ENCODE data around the gene PAQR5. TPM values are rescaled to one million over a fixed set of nuclear protein-coding genes. Genes with fewer than 3 reads are reported as not detected.
A peak's percentile ranks its signal among the peaks of the same experiment; 100 is the strongest.

The PAQR5 gene
- total RNA-seq, 1 donor from 2014 or later = not detected

GRCh38 chr15:69414701-69415167 lies 116.0 kb downstream of the PAQR5 start:
- peaks cover 48% of the 10 kb centered on the region for H3K4me1 Mint-ChIP-seq (ENCODE audit: low read depth)
- peak overlapping the region; percentile 53 for H3K27ac Mint-ChIP-seq
- no peaks in the 10 kb centered on the region for H3K9me3 Mint-ChIP-seq
- peak overlapping the region; percentile 87 for H3K4me3 Mint-ChIP-seq
- intact Hi-C loops (cut with micrococcal nuclease) = loop anchor here (1.0 to 10.0 kb wide), 10 partner anchors 29 to 1360 kb away; partner anchors contain the start of genes ANP32A, GLCE, PIAS1 and RPLP1
- peak; percentile 22 for DNase-seq (ENCODE audit: low spot score)
- peaks cover 2% of the 10 kb centered on the region for H3K27me3 Mint-ChIP-seq (ENCODE audit: insufficient read depth)
- peaks cover 20% of the 10 kb centered on the region for H3K36me3 Mint-ChIP-seq (ENCODE audit: low read depth)

- Mint-ChIP-seq H3K36me3 (ENCODE audit: low read depth) (peaks cover 20% of the 10 kb centered on the region), H3K4me1 (ENCODE audit: low read depth) (peaks cover 51% of the 10 kb centered on the region), H3K27ac (peak overlapping the region; percentile 64), H3K4me3 (peak overlapping the region; percentile 87), H3K9me3 (no peaks in the 10 kb centered on the region), H3K27me3 (ENCODE audit: insufficient read depth) (peaks cover 2% of the 10 kb centered on the region)
- intact Hi-C loops (cut with micrococcal nuclease) = loop anchor here (2.0 to 10.0 kb wide), 4 partner anchors 47 to 1361 kb away; partner anchors contain the start of genes ANP32A and PIAS1
- no peak for DNase-seq (ENCODE audit: low spot score)
These were observed 116.7 kb downstream of the PAQR5 start for GRCh38 chr15:69415381-69415780.

- H3K27ac Mint-ChIP-seq = no peak overlapping the region
- peaks cover 33% of the 10 kb centered on the region for H3K36me3 Mint-ChIP-seq (ENCODE audit: low read depth)
- no peak for DNase-seq (ENCODE audit: low spot score)
- no peak overlapping the region for H3K4me3 Mint-ChIP-seq
- intact Hi-C loops (cut with micrococcal nuclease) = loop anchor here (10.0 kb wide), 1 partner anchor 1363 kb away; the partner anchor contains the start of gene PIAS1
- peaks cover 56% of the 10 kb centered on the region for H3K4me1 Mint-ChIP-seq (ENCODE audit: low read depth)
- peaks cover 2% of the 10 kb centered on the region for H3K27me3 Mint-ChIP-seq (ENCODE audit: insufficient read depth)
- no peaks in the 10 kb centered on the region for H3K9me3 Mint-ChIP-seq
These were observed 118.9 kb downstream of the PAQR5 start for GRCh38 chr15:69417581-69417980.

GRCh38 chr15:69421498-69421897 lies 122.8 kb downstream of the PAQR5 start:
- no peak for DNase-seq (ENCODE audit: low spot score)
- Mint-ChIP-seq H3K27me3 (ENCODE audit: insufficient read depth) (no peaks in the 10 kb centered on the region), H3K4me1 (ENCODE audit: low read depth) (peaks cover 32% of the 10 kb centered on the region), H3K27ac (no peak overlapping the region), H3K36me3 (ENCODE audit: low read depth) (peaks cover 44% of the 10 kb centered on the region), H3K9me3 (no peaks in the 10 kb centered on the region), H3K4me3 (no peak overlapping the region)
- intact Hi-C loops (cut with micrococcal nuclease) = no loop called here

DNA sequence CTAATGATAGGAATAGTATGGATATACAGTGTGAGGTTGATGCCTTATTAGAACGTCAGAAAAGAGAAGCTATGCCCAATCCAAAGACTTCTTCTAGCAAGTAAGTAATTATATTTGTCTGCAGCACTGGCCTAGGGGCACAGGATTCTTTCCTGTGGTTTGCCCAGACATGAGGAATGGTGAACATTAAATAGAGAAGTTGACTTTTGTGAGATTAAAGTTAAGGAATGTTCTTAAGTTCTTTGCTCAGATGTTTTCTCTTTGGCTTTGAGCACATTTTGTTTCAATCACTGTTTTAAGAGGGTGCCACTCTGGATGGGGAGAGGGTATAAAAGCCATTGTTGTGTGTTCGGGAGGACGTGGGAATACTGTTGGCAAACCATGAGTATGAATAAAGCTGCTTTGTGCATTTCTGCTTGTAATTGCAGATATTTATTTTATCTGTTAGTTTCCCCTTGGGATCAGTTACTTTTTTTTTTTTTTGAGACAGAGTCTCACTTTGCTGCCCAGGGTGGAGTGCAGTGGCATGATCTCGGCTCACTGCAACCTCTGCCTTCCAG lies 123.7 kb downstream of the PAQR5 start:
- H3K36me3 Mint-ChIP-seq (ENCODE audit: low read depth) = peaks cover 44% of the 10 kb centered on the region
- no peaks in the 10 kb centered on the region for H3K9me3 Mint-ChIP-seq
- no peak for DNase-seq (ENCODE audit: low spot score)
- peaks cover 29% of the 10 kb centered on the region for H3K4me1 Mint-ChIP-seq (ENCODE audit: low read depth)
- H3K27ac Mint-ChIP-seq = no peak overlapping the region
- intact Hi-C loops (cut with micrococcal nuclease) = no loop called here
- H3K4me3 Mint-ChIP-seq = no peak overlapping the region
- H3K27me3 Mint-ChIP-seq (ENCODE audit: insufficient read depth) = no peaks in the 10 kb centered on the region

DNA sequence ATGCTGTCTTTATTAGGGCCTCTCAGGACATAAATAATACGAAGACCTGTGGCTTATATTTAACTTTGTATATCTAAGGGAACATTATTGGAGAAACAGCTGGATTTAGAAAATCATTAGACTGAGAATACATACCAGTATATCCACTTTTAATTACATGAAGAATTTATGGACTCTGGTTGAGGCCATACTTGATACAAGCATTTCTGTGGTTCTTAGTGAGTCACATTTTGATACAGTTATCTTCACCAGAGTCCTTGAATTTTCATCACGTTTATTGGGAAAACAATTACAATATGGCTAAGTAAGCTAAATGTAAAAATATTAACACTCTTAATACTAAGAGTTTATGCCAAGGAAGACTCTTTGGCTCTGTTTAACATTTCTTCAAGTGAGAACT lies 125.3 kb downstream of the PAQR5 start:
- Mint-ChIP-seq H3K9me3 (no peaks in the 10 kb centered on the region), H3K36me3 (ENCODE audit: low read depth) (peaks cover 38% of the 10 kb centered on the region), H3K4me3 (no peak overlapping the region), H3K27me3 (ENCODE audit: insufficient read depth) (no peaks in the 10 kb centered on the region), H3K4me1 (ENCODE audit: low read depth) (peaks cover 19% of the 10 kb centered on the region), H3K27ac (no peak overlapping the region)
- intact Hi-C loops (cut with micrococcal nuclease) = no loop called here
- DNase-seq (ENCODE audit: low spot score) = no peak

- intact Hi-C loops (cut with micrococcal nuclease) = no loop called here
- DNase-seq (ENCODE audit: low spot score) = no peak
- H3K36me3 Mint-ChIP-seq (ENCODE audit: low read depth) = peaks cover 33% of the 10 kb centered on the region
- H3K27me3 Mint-ChIP-seq (ENCODE audit: insufficient read depth) = no peaks in the 10 kb centered on the region
- no peak overlapping the region for H3K4me3 Mint-ChIP-seq
- no peaks in the 10 kb centered on the region for H3K9me3 Mint-ChIP-seq
- no peak overlapping the region for H3K27ac Mint-ChIP-seq
- peaks cover 11% of the 10 kb centered on the region for H3K4me1 Mint-ChIP-seq (ENCODE audit: low read depth)
These were observed 126.2 kb downstream of the PAQR5 start for GRCh38 chr15:69424748-69425413.

GRCh38 chr15:69433831-69434230 lies 135.1 kb downstream of the PAQR5 start:
- no peak overlapping the region for H3K27ac Mint-ChIP-seq
- peaks cover 5% of the 10 kb centered on the region for H3K4me1 Mint-ChIP-seq (ENCODE audit: low read depth)
- no peaks in the 10 kb centered on the region for H3K9me3 Mint-ChIP-seq
- no peak for DNase-seq (ENCODE audit: low spot score)
- intact Hi-C loops (cut with micrococcal nuclease) = no loop called here
- no peaks in the 10 kb centered on the region for H3K27me3 Mint-ChIP-seq (ENCODE audit: insufficient read depth)
- no peak overlapping the region for H3K4me3 Mint-ChIP-seq
- H3K36me3 Mint-ChIP-seq (ENCODE audit: low read depth) = peaks cover 49% of the 10 kb centered on the region

DNA sequence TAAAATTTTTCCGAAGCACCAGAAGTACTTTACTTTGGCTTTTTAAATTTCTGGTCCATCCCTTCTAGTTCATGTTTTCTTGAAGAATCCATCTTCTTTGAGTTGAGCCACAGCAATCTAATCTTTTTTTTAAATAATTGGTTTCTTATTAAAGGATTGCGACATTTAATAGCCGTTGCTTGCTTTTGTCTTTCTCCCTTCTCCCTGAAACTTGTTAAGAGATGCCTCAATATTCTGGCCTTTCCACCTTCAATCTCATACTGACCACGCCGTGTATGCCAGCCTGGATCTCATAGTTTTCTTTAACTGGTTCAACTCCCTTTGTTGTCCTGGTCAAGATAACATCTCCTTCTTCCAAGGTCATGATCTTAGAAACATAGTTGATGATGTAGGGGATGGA lies 135.5 kb downstream of the PAQR5 start:
- intact Hi-C loops (cut with micrococcal nuclease) = no loop called here
- Mint-ChIP-seq H3K36me3 (ENCODE audit: low read depth) (peaks cover 46% of the 10 kb centered on the region), H3K4me1 (ENCODE audit: low read depth) (peaks cover 5% of the 10 kb centered on the region), H3K9me3 (no peaks in the 10 kb centered on the region), H3K27ac (no peak overlapping the region), H3K27me3 (ENCODE audit: insufficient read depth) (no peaks in the 10 kb centered on the region), H3K4me3 (no peak overlapping the region)
- DNase-seq (ENCODE audit: low spot score) = no peak

- H3K36me3 Mint-ChIP-seq (ENCODE audit: low read depth) = peaks cover 46% of the 10 kb centered on the region
- no peak overlapping the region for H3K4me3 Mint-ChIP-seq
- H3K9me3 Mint-ChIP-seq = no peaks in the 10 kb centered on the region
- DNase-seq (ENCODE audit: low spot score) = no peak
- H3K4me1 Mint-ChIP-seq (ENCODE audit: low read depth) = peaks cover 5% of the 10 kb centered on the region
- intact Hi-C loops (cut with micrococcal nuclease) = no loop called here
- no peaks in the 10 kb centered on the region for H3K27me3 Mint-ChIP-seq (ENCODE audit: insufficient read depth)
- H3K27ac Mint-ChIP-seq = no peak overlapping the region
These were observed 136.0 kb downstream of the PAQR5 start for GRCh38 chr15:69434679-69435078.

- Mint-ChIP-seq H3K36me3 (ENCODE audit: low read depth) (peaks cover 51% of the 10 kb centered on the region), H3K4me3 (no peak overlapping the region)
These were observed 137.3 kb downstream of the PAQR5 start for GRCh38 chr15:69435985-69436384.

DNA sequence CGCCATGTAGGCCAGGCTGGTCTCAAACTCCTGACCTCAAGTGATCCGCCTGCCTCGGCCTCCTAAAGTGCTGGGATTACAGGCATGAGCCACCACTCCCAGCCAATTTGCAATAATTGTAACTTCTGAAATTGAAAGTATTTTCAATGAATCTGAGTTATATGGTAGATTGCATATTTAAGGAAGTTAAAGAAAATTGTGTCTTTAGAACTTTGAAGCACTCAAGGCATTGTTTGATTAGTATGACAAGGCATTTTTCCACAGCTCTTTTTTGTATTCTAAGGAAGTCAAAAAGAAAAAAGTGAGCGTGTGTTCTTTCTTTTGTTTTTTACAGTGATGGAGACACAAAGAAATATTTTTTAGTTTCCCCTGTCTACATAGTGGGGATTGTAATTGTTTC lies 138.2 kb downstream of the PAQR5 start:
- no peak overlapping the region for H3K27ac Mint-ChIP-seq
- DNase-seq (ENCODE audit: low spot score) = no peak
- no peaks in the 10 kb centered on the region for H3K27me3 Mint-ChIP-seq (ENCODE audit: insufficient read depth)
- H3K4me1 Mint-ChIP-seq (ENCODE audit: low read depth) = peaks cover 5% of the 10 kb centered on the region
- no peaks in the 10 kb centered on the region for H3K9me3 Mint-ChIP-seq
- H3K4me3 Mint-ChIP-seq = no peak overlapping the region
- H3K36me3 Mint-ChIP-seq (ENCODE audit: low read depth) = peaks cover 50% of the 10 kb centered on the region
- intact Hi-C loops (cut with micrococcal nuclease) = no loop called here

More at GRCh38 chr15:69435985-69436384, 137.3 kb downstream of the PAQR5 start:
- H3K9me3 Mint-ChIP-seq = no peaks in the 10 kb centered on the region
- H3K4me1 Mint-ChIP-seq (ENCODE audit: low read depth) = peaks cover 5% of the 10 kb centered on the region
- DNase-seq (ENCODE audit: low spot score) = no peak
- H3K27ac Mint-ChIP-seq = no peak overlapping the region
- intact Hi-C loops (cut with micrococcal nuclease) = no loop called here
- H3K27me3 Mint-ChIP-seq (ENCODE audit: insufficient read depth) = no peaks in the 10 kb centered on the region

- intact Hi-C loops (cut with micrococcal nuclease) = no loop called here
- Mint-ChIP-seq H3K4me1 (ENCODE audit: low read depth) (peaks cover 25% of the 10 kb centered on the region), H3K27me3 (ENCODE audit: insufficient read depth) (no peaks in the 10 kb centered on the region), H3K9me3 (no peaks in the 10 kb centered on the region), H3K27ac (no peak overlapping the region), H3K36me3 (ENCODE audit: low read depth) (peaks cover 45% of the 10 kb centered on the region), H3K4me3 (no peak overlapping the region)
- DNase-seq (ENCODE audit: low spot score) = no peak
These were observed 140.9 kb downstream of the PAQR5 start for GRCh38 chr15:69439623-69440022.

All from activated T-helper 1 cell treated with anti-CD3 and anti-CD28 coated beads, Interleukin-12 subunit alpha, Interleukin-12 subunit beta, Interleukin-2, Interleukin-4 antibody, amounts not matched to agents 30 ng/mL and 10 ng/mL and 1 ng/mL, durations not matched to agents 14 hours and 24 hours and 36 hours (primary cell).